H9 (cell line): ENCODE data around the gene GRIP2. TPM values are rescaled to one million over a fixed set of nuclear protein-coding genes. Genes with fewer than 3 reads are reported as not detected.

Source experiments
- DNase-seq: peaks from one replicate; pipeline ENCODE4 v3.0.0-alpha.2; 2017
- H2AFZ ChIP-seq: one replicate; pipeline ENCODE4 v1.6.1; 2013; ENCODE audit warnings: mild to moderate bottlenecking, low read length, control low read depth, moderate library complexity
- H2AK5ac ChIP-seq: 2 replicates; pipeline ENCODE4 v1.6.1; 2013; ENCODE audit warnings: low read length, control low read depth, mixed read lengths; ENCODE audit not compliant: insufficient read length
- H2BK120ac ChIP-seq: one replicate; pipeline ENCODE4 v1.6.1; 2013; ENCODE audit warnings: low read depth, mild to moderate bottlenecking, low read length, control low read depth, inconsistent platforms; ENCODE audit not compliant: poor library complexity, severe bottlenecking
- H2BK12ac ChIP-seq: 2 replicates; pipeline ENCODE4 v1.6.1; 2013; ENCODE audit warnings: low read length, control low read depth, mixed read lengths, low read depth; ENCODE audit not compliant: insufficient read length
- H2BK15ac ChIP-seq: 2 replicates; pipeline ENCODE4 v1.6.1; 2013; ENCODE audit warnings: low read depth, low read length, control low read depth
- H2BK20ac ChIP-seq: one replicate; pipeline ENCODE4 v1.6.1; 2013; ENCODE audit warnings: low read depth, mild to moderate bottlenecking, low read length, control low read depth, inconsistent platforms; ENCODE audit not compliant: poor library complexity, severe bottlenecking
- H2BK5ac ChIP-seq: 2 replicates; pipeline ENCODE4 v1.6.1; 2013; ENCODE audit warnings: low read length, control low read depth, mixed read lengths; ENCODE audit not compliant: insufficient read length
- H3K14ac ChIP-seq: 2 replicates; pipeline ENCODE4 v1.6.1; 2013; ENCODE audit warnings: low read length, control low read depth; ENCODE audit not compliant: insufficient read depth
- H3K18ac ChIP-seq: 2 replicates; pipeline ENCODE4 v1.6.1; 2013; ENCODE audit warnings: low read depth, mild to moderate bottlenecking, mixed read lengths, low read length, control low read depth; ENCODE audit not compliant: insufficient read length
- H3K23ac ChIP-seq: 2 replicates; pipeline ENCODE4 v1.6.1; 2013; ENCODE audit warnings: low read length, control low read depth, mixed read lengths, low read depth; ENCODE audit not compliant: insufficient read length
- H3K23me2 ChIP-seq: 2 replicates; pipeline ENCODE4 v1.6.1; 2013; ENCODE audit warnings: low read depth, mild to moderate bottlenecking, mixed read lengths, low read length, control low read depth; ENCODE audit not compliant: insufficient read length, poor library complexity, severe bottlenecking
- H3K27ac ChIP-seq: 2 replicates; pipeline ENCODE4 v1.5.1; 2013; ENCODE audit warnings: low read length, control low read depth, mixed read lengths, low read depth; ENCODE audit not compliant: insufficient read length
- H3K27me3 ChIP-seq: 2 replicates; pipeline ENCODE4 v1.6.1; 2013; ENCODE audit warnings: low read length, control low read depth, inconsistent platforms; ENCODE audit not compliant: insufficient read depth
- H3K4ac ChIP-seq: 2 replicates; pipeline ENCODE4 v1.6.1; 2013; ENCODE audit warnings: low read depth, mild to moderate bottlenecking, control low read depth, inconsistent platforms, low read length, moderate library complexity
- H3K4me1 ChIP-seq: 2 replicates; pipeline ENCODE4 v1.6.1; 2013; ENCODE audit warnings: low read length, control low read depth, inconsistent platforms; ENCODE audit not compliant: insufficient read depth
- H3K4me2 ChIP-seq: 2 replicates; pipeline ENCODE4 v1.6.1; 2013; ENCODE audit warnings: low read length, control low read depth, mixed read lengths; ENCODE audit not compliant: insufficient read length, insufficient read depth
- H3K56ac ChIP-seq: 2 replicates; pipeline ENCODE4 v1.6.1; 2013; ENCODE audit warnings: low read depth, mild to moderate bottlenecking, mixed read lengths, low read length, control low read depth; ENCODE audit not compliant: insufficient read length
- H3K79me1 ChIP-seq: 2 replicates; pipeline ENCODE4 v1.6.1; 2013; ENCODE audit warnings: low read depth, mild to moderate bottlenecking, moderate library complexity, low read length, control low read depth, inconsistent platforms; ENCODE audit not compliant: insufficient read depth, poor library complexity, severe bottlenecking
- H3K79me2 ChIP-seq: 2 replicates; pipeline ENCODE4 v1.6.1; 2013; ENCODE audit warnings: low read length, control low read depth, inconsistent platforms; ENCODE audit not compliant: insufficient read depth
- H3K9ac ChIP-seq: 2 replicates; pipeline ENCODE4 v1.6.1; 2013; ENCODE audit warnings: low read length, control low read depth, mixed read lengths; ENCODE audit not compliant: insufficient read length; ENCODE audit errors: extremely low read depth
- H3K9me3 ChIP-seq: one replicate; pipeline ENCODE4 v1.6.1; 2013; ENCODE audit warnings: low read depth, low read length, inconsistent platforms; ENCODE audit not compliant: control insufficient read depth
- H3T11ph ChIP-seq: one replicate; pipeline ENCODE4 v1.6.1; 2013; ENCODE audit warnings: mild to moderate bottlenecking, low read length, control low read depth, inconsistent platforms
- H4K20me1 ChIP-seq: one replicate; pipeline ENCODE4 v1.6.1; 2013; ENCODE audit not compliant: control insufficient read depth, insufficient read length, insufficient read depth
- H4K5ac ChIP-seq: 2 replicates; pipeline ENCODE4 v1.6.1; 2013; ENCODE audit warnings: low read depth, mild to moderate bottlenecking, mixed read lengths, low read length, control low read depth; ENCODE audit not compliant: insufficient read length
- H4K8ac ChIP-seq: replicated peaks from 2 replicates; pipeline ENCODE4 v1.6.1; 2013; ENCODE audit warnings: low read length, control low read depth, mixed read lengths, low read depth; ENCODE audit not compliant: insufficient read length
- H4K91ac ChIP-seq: 2 replicates; pipeline ENCODE4 v1.6.1; 2013; ENCODE audit warnings: low read depth, mild to moderate bottlenecking, moderate library complexity, mixed read lengths, low read length, control low read depth; ENCODE audit not compliant: insufficient read length
- H3K27ac Mint-ChIP-seq, 3 experiments: 2 replicates in 2 of 3; 3 replicates in 1 of 3; pipeline ENCODE4 v1.8.0; 2020 to 2021; ENCODE audit warnings: mixed read lengths in 3 of 3, mild to moderate bottlenecking in 1 of 3, moderate library complexity in 1 of 3
- H3K27me3 Mint-ChIP-seq: 2 replicates; pipeline ENCODE4 v1.8.0; 2021; ENCODE audit warnings: low read depth, mild to moderate bottlenecking, moderate library complexity, mixed read lengths
- H3K36me3 Mint-ChIP-seq, 3 experiments: 2 replicates in 2 of 3; 3 replicates in 1 of 3; pipeline ENCODE4 v1.8.0; 2020 to 2021; ENCODE audit warnings: low read depth in 3 of 3, mixed read lengths in 3 of 3; ENCODE audit not compliant: insufficient read depth in 1 of 3
- H3K4me1 Mint-ChIP-seq, 2 experiments: 2 replicates each; pipeline ENCODE4 v1.8.0; 2020; ENCODE audit warnings: mixed read lengths in 2 of 2
- H3K4me3 Mint-ChIP-seq, 2 experiments: 2 replicates in 1 of 2; 3 replicates in 1 of 2; pipeline ENCODE4 v1.8.0; 2020 to 2021; ENCODE audit warnings: mild to moderate bottlenecking in 2 of 2, mixed read lengths in 2 of 2, moderate library complexity in 1 of 2
- H3K9me3 Mint-ChIP-seq, 2 experiments: 2 replicates in 1 of 2; 3 replicates in 1 of 2; pipeline ENCODE4 v1.8.0; 2020; ENCODE audit warnings: mild to moderate bottlenecking in 2 of 2, mixed read lengths in 2 of 2, moderate library complexity in 1 of 2
- WGBS: extraction: QIAGEN DNeasy Blood & Tissue Kit; methylation state at CpG from one replicate; pipeline ENCODE4 v1.1.7; 2013; ENCODE audit warnings: missing lambda C conversion rate, low lambda C conversion rate, mixed read lengths; ENCODE audit not compliant: insufficient read length; ENCODE audit errors: extremely low coverage; 5-methylcytosine and 5-hydroxymethylcytosine counted together
- total RNA-seq: library from RNA; stranded (reverse); gene quantifications from 2 replicates; pipeline ENCODE4 v1.2.1, GENCODE V29; 2021
- TF ChIP-seq, protein P1 (sequence below): fragments of 200-600 bp; sonication (generic); conservative IDR thresholded peaks from 3 replicates; pipeline ENCODE4 v1.8.0; 2021; ENCODE audit warnings: antibody characterized with exemption, mild to moderate bottlenecking

GRIP2 gene
- total RNA-seq, 1 experiment from 2014 or later: 3.1 TPM

DNA sequence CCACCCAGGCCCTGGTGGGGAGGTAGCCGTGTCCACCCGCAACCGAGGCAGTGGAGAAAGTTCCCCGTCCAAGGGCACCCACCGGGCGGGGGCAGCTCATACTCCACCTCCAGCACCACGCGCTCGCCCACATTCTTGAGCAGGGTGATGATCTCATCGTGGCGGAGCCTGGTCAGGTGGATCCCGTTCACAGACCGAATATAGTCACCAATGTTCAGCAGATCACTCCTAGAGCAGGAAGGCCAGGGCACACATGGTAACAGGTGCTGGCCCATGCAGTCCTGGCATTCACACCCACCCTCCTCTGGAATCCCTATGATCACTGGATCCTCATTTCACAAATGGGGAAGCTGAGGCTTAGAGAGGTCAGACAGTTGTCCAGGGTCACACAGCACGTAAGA is 15.8 kb downstream of the GRIP2 start:
- TF ChIP-seq, protein P1, sequence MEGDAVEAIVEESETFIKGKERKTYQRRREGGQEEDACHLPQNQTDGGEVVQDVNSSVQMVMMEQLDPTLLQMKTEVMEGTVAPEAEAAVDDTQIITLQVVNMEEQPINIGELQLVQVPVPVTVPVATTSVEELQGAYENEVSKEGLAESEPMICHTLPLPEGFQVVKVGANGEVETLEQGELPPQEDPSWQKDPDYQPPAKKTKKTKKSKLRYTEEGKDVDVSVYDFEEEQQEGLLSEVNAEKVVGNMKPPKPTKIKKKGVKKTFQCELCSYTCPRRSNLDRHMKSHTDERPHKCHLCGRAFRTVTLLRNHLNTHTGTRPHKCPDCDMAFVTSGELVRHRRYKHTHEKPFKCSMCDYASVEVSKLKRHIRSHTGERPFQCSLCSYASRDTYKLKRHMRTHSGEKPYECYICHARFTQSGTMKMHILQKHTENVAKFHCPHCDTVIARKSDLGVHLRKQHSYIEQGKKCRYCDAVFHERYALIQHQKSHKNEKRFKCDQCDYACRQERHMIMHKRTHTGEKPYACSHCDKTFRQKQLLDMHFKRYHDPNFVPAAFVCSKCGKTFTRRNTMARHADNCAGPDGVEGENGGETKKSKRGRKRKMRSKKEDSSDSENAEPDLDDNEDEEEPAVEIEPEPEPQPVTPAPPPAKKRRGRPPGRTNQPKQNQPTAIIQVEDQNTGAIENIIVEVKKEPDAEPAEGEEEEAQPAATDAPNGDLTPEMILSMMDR: no peak
- Histone ChIP-seq H4K20me1 (no peaks in the 10 kb centered on the region), H3K23me2 (no peaks in the 10 kb centered on the region), H2BK20ac (no peak overlapping the region), H3K9me3 (no peaks in the 10 kb centered on the region), H2BK12ac (no peak overlapping the region), H3K4ac (no peak overlapping the region), H3K14ac (no peak overlapping the region; the same call in 1 of the 2 replicates), H3K79me1 (no peaks in the 10 kb centered on the region), H2AK5ac (no peak overlapping the region), H3T11ph (no peak overlapping the region), H3K27me3 (no peaks in the 10 kb centered on the region), H2BK120ac (no peak overlapping the region), H3K79me2 (no peaks in the 10 kb centered on the region), H2AFZ (no peak overlapping the region), H3K27ac (no peak overlapping the region), H2BK5ac (no peak overlapping the region), H3K56ac (no peak overlapping the region), H3K4me2 (no peak overlapping the region), H3K23ac (no peak overlapping the region), H2BK15ac (no peak overlapping the region), H3K9ac (no peak overlapping the region), H3K4me1 (no peaks in the 10 kb centered on the region), H4K5ac (no peak overlapping the region), H3K18ac (no peak overlapping the region), H4K8ac (no peak overlapping the region), H4K91ac (no peak overlapping the region)
- Mint-ChIP-seq H3K27ac (no peak overlapping the region), H3K9me3 (no peaks in the 10 kb centered on the region), H3K27me3 (peaks cover 1% of the 10 kb centered on the region), H3K36me3 (no peaks in the 10 kb centered on the region; a peak in 1 of 7 replicates), H3K4me1 (peaks cover 12 to 18% of the 10 kb centered on the region in 2 experiments), H3K4me3 (no peak overlapping the region)
- WGBS: no CpG with 5 or more reads among the region's 14 CpGs
- peak; percentile 20 for DNase-seq
